ENCODE measurements around the gene MAPKAPK2.

Gene MAPKAPK2

DNA sequence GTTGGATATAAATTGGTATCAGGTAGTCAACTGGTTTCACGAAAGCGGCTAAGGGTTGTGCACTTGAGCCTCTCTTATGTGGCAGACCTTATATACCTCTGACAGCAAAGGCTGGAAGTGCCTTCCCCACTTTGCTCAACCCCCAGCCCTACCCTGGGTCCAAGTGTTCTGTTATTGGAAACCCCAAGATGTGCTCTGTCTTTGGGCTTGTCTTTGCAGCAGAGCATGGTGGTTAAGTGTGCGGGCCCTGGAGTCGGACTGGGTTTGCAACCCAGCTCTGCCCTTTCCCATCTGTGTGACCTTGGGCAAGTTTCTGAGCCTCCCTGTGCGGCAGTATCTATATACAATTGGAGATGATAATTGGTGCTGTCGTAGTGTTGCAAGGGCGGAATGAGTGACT lies 98.8 kb downstream of the MAPKAPK2 start:
- no peak for DNase-seq
